Measurements from ENCODE around the gene ARL4A. TPM values are rescaled to one million over a fixed set of nuclear protein-coding genes. Genes with fewer than 3 reads are reported as not detected.

ARL4A gene
- total and polyA plus RNA-seq, 9 of the 15 experiments (the other 6 are each of a cell fraction or from before 2014, with no cell fraction given) = 118 to 688 (median 172) TPM

DNA sequence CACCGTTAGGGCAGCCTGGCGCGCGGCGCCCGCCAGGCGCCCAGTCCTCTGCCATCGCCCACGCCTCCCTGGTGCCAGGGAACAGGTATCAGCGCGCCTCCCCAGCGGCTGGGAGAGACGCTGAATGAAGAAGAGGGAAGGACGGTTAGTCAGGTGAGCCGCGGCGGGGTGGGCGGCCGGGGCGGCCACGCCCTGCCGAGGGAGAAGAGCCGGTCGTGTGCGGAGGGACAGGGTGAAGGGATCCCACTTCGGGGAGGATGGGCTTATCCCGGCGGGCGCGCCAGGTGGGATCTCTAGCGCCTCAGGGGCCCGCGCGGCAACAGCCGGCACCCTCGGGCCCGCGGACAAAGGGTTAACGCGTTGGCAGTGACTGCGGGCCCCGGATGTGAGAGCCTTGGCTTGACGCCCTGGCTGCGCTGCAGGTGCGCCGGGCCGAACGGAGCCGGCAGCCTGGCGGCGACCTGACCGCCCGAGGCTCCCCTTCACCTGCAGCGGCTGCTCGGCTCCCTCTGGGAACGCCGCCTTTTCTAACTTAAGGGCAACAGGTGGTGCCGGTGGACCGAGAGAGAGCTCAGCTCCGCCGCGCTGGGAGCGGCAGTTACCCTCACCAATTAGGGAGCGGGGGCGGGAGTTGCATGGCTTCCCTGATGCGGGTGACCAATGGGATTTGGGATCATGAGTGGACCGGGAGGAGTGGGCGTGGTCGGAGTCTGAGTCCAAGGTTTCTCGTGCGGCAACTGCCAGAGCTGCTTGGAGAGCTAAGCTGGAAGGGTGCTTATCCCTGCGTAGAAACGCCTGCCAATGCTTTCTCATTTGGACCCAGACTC lies at the start of gene ARL4A (continued):
- TF ChIP-seq, protein P1, sequence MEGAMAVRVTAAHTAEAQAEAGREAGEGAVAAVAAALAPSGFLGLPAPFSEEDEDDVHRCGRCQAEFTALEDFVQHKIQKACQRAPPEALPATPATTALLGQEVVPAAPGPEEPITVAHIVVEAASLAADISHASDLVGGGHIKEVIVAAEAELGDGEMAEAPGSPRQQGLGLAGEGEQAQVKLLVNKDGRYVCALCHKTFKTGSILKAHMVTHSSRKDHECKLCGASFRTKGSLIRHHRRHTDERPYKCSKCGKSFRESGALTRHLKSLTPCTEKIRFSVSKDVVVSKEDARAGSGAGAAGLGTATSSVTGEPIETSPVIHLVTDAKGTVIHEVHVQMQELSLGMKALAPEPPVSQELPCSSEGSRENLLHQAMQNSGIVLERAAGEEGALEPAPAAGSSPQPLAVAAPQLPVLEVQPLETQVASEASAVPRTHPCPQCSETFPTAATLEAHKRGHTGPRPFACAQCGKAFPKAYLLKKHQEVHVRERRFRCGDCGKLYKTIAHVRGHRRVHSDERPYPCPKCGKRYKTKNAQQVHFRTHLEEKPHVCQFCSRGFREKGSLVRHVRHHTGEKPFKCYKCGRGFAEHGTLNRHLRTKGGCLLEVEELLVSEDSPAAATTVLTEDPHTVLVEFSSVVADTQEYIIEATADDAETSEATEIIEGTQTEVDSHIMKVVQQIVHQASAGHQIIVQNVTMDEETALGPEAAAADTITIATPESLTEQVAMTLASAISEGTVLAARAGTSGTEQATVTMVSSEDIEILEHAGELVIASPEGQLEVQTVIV (CRISPR knock-in tag; IDR thresholded peaks at IDR 0.05; ENCODE audit: borderline replicate concordance) = no peak
- TF ChIP-seq POLR2H (tag; IDR thresholded peaks at IDR 0.05; ENCODE audit: low read depth) = peak; percentile 97
- TF ChIP-seq, protein P2, sequence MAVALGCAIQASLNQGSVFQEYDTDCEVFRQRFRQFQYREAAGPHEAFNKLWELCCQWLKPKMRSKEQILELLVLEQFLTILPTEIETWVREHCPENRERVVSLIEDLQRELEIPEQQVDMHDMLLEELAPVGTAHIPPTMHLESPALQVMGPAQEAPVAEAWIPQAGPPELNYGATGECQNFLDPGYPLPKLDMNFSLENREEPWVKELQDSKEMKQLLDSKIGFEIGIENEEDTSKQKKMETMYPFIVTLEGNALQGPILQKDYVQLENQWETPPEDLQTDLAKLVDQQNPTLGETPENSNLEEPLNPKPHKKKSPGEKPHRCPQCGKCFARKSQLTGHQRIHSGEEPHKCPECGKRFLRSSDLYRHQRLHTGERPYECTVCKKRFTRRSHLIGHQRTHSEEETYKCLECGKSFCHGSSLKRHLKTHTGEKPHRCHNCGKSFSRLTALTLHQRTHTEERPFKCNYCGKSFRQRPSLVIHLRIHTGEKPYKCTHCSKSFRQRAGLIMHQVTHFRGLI (CRISPR knock-in tag; IDR thresholded peaks at IDR 0.05) = no peak
- TF ChIP-seq, protein P3, sequence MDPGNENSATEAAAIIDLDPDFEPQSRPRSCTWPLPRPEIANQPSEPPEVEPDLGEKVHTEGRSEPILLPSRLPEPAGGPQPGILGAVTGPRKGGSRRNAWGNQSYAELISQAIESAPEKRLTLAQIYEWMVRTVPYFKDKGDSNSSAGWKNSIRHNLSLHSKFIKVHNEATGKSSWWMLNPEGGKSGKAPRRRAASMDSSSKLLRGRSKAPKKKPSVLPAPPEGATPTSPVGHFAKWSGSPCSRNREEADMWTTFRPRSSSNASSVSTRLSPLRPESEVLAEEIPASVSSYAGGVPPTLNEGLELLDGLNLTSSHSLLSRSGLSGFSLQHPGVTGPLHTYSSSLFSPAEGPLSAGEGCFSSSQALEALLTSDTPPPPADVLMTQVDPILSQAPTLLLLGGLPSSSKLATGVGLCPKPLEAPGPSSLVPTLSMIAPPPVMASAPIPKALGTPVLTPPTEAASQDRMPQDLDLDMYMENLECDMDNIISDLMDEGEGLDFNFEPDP (CRISPR knock-in tag; IDR thresholded peaks at IDR 0.05) = no peak
- peak; percentile 43; the same call in 1 of the 2 replicates for TF ChIP-seq KLF1 (tag; IDR thresholded peaks at IDR 0.05)
- TF ChIP-seq GTF2E2 (tag; IDR thresholded peaks at IDR 0.05) = no peak; the same call in 1 of the 2 replicates
- no peak for TF ChIP-seq ZNF239 (CRISPR knock-in tag; IDR thresholded peaks at IDR 0.05)
- no peak for TF ChIP-seq TSC22D4 (tag; IDR thresholded peaks at IDR 0.05)
- TF ChIP-seq, protein P4, sequence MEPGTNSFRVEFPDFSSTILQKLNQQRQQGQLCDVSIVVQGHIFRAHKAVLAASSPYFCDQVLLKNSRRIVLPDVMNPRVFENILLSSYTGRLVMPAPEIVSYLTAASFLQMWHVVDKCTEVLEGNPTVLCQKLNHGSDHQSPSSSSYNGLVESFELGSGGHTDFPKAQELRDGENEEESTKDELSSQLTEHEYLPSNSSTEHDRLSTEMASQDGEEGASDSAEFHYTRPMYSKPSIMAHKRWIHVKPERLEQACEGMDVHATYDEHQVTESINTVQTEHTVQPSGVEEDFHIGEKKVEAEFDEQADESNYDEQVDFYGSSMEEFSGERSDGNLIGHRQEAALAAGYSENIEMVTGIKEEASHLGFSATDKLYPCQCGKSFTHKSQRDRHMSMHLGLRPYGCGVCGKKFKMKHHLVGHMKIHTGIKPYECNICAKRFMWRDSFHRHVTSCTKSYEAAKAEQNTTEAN (CRISPR knock-in tag; IDR thresholded peaks at IDR 0.05) = no peak; the same call in 1 of the 2 replicates
- TF ChIP-seq, protein P5, sequence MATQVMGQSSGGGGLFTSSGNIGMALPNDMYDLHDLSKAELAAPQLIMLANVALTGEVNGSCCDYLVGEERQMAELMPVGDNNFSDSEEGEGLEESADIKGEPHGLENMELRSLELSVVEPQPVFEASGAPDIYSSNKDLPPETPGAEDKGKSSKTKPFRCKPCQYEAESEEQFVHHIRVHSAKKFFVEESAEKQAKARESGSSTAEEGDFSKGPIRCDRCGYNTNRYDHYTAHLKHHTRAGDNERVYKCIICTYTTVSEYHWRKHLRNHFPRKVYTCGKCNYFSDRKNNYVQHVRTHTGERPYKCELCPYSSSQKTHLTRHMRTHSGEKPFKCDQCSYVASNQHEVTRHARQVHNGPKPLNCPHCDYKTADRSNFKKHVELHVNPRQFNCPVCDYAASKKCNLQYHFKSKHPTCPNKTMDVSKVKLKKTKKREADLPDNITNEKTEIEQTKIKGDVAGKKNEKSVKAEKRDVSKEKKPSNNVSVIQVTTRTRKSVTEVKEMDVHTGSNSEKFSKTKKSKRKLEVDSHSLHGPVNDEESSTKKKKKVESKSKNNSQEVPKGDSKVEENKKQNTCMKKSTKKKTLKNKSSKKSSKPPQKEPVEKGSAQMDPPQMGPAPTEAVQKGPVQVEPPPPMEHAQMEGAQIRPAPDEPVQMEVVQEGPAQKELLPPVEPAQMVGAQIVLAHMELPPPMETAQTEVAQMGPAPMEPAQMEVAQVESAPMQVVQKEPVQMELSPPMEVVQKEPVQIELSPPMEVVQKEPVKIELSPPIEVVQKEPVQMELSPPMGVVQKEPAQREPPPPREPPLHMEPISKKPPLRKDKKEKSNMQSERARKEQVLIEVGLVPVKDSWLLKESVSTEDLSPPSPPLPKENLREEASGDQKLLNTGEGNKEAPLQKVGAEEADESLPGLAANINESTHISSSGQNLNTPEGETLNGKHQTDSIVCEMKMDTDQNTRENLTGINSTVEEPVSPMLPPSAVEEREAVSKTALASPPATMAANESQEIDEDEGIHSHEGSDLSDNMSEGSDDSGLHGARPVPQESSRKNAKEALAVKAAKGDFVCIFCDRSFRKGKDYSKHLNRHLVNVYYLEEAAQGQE (IDR thresholded peaks at IDR 0.05; ENCODE audit: borderline replicate concordance) = peak; percentile 86
- TF ChIP-seq, protein P5 (CRISPR knock-in tag; IDR thresholded peaks at IDR 0.05; ENCODE audit: low read depth) = no peak
- no peak for TF ChIP-seq PHB2 (IDR thresholded peaks at IDR 0.05; ENCODE audit: low read depth)
